K562 (cell line): ENCODE data around the gene TAF5L. TPM values are rescaled to one million over a fixed set of nuclear protein-coding genes. Genes with fewer than 3 reads are reported as not detected.

ENCODE experiments used
- CSDE1 ChIP-seq, 2 experiments: fragments of 450-650 bp; IDR thresholded peaks; 2 replicates each; pipeline ENCODE4 v1.6.1; 2016; ENCODE audit warnings: mild to moderate bottlenecking in 1 of 2
- FOXA1 ChIP-seq: fragments of 450-650 bp; IDR thresholded peaks from 2 replicates; pipeline ENCODE4 v1.6.1; 2016; ENCODE audit warnings: mild to moderate bottlenecking, borderline replicate concordance
- HDAC8 ChIP-seq: fragments of 450-650 bp; IDR thresholded peaks from 2 replicates; pipeline ENCODE4 v1.6.1; 2016; ENCODE audit warnings: mild to moderate bottlenecking, missing genetic modification characterization, moderate library complexity, missing compliant biosample characterization
- HMGXB4 ChIP-seq: sonication (generic); formaldehyde crosslinking; IDR thresholded peaks from 2 replicates; pipeline ENCODE4 v1.8.1; 2023; ENCODE audit warnings: mild to moderate bottlenecking, missing genetic modification reagents
- NBN ChIP-seq: fragments of 450-650 bp; IDR thresholded peaks from 2 replicates; pipeline ENCODE4 v1.6.1; 2016; ENCODE audit warnings: low read depth, mild to moderate bottlenecking
- NONO ChIP-seq, 2 experiments: fragments of 200-400 bp in 1 of 2; fragments of 450-650 bp in 1 of 2; formaldehyde crosslinking in 1 of 2; IDR thresholded peaks; 2 replicates each; pipeline ENCODE4 v1.6.1; 2017; ENCODE audit warnings: low read depth in 2 of 2, mild to moderate bottlenecking in 2 of 2, moderate library complexity in 2 of 2, low read length in 1 of 2
- NR2C2 ChIP-seq, 2 experiments: fragments of 200-800 bp in 1 of 2; sonication (Bioruptor generic) in 1 of 2; sonication (generic) in 1 of 2; formaldehyde crosslinking in 1 of 2; IDR thresholded peaks; 2 replicates each; pipeline versions ENCODE4 v1.6.1 to v1.8.0; 2016 to 2022; ENCODE audit warnings: mild to moderate bottlenecking in 1 of 2, missing compliant biosample characterization in 1 of 2, missing genetic modification characterization in 1 of 2, missing genetic modification reagents in 1 of 2
- POU5F1 ChIP-seq: fragments of 150-350 bp; IDR thresholded peaks from 2 replicates; pipeline ENCODE4 v1.6.1; 2014; ENCODE audit warnings: borderline replicate concordance, low read length, low read depth, mild to moderate bottlenecking; ENCODE audit not compliant: partially characterized antibody
- REST ChIP-seq, 2 experiments: fragments of 450-650 bp; formaldehyde crosslinking in 1 of 2; IDR thresholded peaks; 2 replicates each; pipeline versions ENCODE4 v1.4.0 to v1.6.1; 2014 to 2020; ENCODE audit warnings: mild to moderate bottlenecking in 2 of 2, borderline replicate concordance in 1 of 2, low read depth in 1 of 2
- SRSF9 ChIP-seq: fragments of 200-400 bp; formaldehyde crosslinking; IDR thresholded peaks from 2 replicates; pipeline ENCODE4 v1.6.1; 2017; ENCODE audit warnings: low read depth, low read length, borderline replicate concordance
- TEAD4 ChIP-seq, 2 experiments: sonication (generic) in 1 of 2; formaldehyde crosslinking in 1 of 2; IDR thresholded peaks; 2 replicates each; pipeline versions ENCODE4 v1.6.1 to v1.8.0; 2012 to 2022; ENCODE audit warnings: borderline replicate concordance in 1 of 2, inconsistent platforms in 1 of 2, low read length in 1 of 2, mild to moderate bottlenecking in 1 of 2, missing genetic modification reagents in 1 of 2
- ZBTB7A ChIP-seq: IDR thresholded peaks from 2 replicates; pipeline ENCODE4 v1.6.1; 2011; ENCODE audit warnings: low read depth, mild to moderate bottlenecking, low read length, moderate library complexity, borderline replicate concordance; ENCODE audit not compliant: control insufficient read depth
- ZNF175 ChIP-seq: fragments of 200-800 bp; sonication (Bioruptor generic); IDR thresholded peaks from 2 replicates; pipeline ENCODE4 v1.6.1; 2016; ENCODE audit warnings: low read depth, mild to moderate bottlenecking, missing genetic modification characterization, missing compliant biosample characterization
- ZNF316 ChIP-seq: fragments of 450-650 bp; IDR thresholded peaks from 2 replicates; pipeline ENCODE4 v1.6.1; 2016
- ZNF696 ChIP-seq: fragments of 250-450 bp; sonication (Bioruptor Pico); conservative IDR thresholded peaks from 2 replicates; pipeline ENCODE4 v1.4.0; 2020; ENCODE audit warnings: mild to moderate bottlenecking, moderate library complexity
- polyA plus RNA-seq, 8 experiments: library from polyadenylated mRNA; depleted of rRNA in 4 of 8; stranded (reverse) in 5 of 8; unstranded in 3 of 8; fragments of >200 nt; fragmentation: Nextera tagmentation in 2 of 8; fragmentation: Illumina TruSeq in 1 of 8; extraction: Ambion mirVana in 2 of 8; extraction: Trizol in 1 of 8; gene quantifications; 2 replicates each; pipeline versions ENCODE4 v1.2.1 to v1.2.3, GENCODE V29; 2011 to 2014; ENCODE audit warnings: inconsistent platforms in 1 of 8, missing spikeins in 1 of 8
- total RNA-seq, 7 experiments: library from RNA; depleted of rRNA in 6 of 7; stranded (reverse); fragments of >200 nt in 6 of 7; fragmentation: Illumina TruSeq in 2 of 7; extraction: Trizol in 2 of 7; gene quantifications; 2 replicates each; pipeline versions ENCODE4 v1.2.1 to v1.2.3, GENCODE V29; 2011 to 2021; ENCODE audit warnings: low replicate concordance in 1 of 7

The TAF5L gene
- total and polyA plus RNA-seq, 9 of the 15 experiments (the other 6 are each of a cell fraction or from before 2014, with no cell fraction given): 2.2 to 34.2 (median 23.3) TPM

DNA sequence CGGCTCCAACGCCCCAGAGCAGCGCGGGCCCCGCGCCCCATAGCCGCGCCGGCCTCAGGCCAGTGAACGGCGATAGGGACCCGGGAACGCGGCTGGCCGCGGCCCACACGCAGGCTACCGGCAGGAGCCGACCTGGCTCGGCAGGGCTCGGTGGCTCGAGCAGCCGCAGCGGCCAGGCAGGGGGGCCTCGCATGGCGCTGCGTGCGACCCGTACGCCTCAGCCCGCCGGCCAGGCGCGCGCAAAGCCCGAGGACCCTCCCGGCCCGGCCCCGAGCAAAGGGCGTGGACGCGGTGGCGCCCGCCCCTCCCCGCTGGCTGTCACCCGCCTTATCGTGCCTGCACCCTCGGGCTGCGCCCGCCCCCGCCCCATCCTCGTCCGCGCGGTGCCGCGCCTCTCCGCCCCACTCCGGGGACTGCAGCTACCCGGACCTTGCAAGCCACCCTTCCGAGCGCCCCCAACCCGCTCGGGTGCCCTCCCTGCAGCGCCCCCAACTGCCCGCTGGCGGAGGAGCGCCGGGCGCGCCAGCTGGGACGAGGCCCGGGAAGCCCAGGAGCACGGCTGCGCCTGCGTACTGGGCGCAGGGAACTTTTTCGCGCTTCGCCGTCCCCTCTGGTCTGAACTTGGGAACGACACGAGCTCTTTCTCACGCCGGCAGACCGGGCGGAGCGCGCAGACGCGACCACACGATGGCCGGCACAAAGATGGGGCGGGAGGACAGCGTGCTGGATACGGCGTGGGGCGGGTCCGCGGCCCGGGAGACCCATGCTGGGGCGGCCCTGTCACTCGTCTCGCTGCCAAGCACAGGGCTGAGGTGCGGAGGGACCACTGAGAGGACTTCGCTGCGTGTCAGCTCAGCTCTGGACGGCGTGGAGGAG lies 67.2 kb downstream of the TAF5L start, which contains the start of gene ABCB10 (continued):
- peak; percentile 89 for TF ChIP-seq REST (IDR thresholded peaks at IDR 0.05; ENCODE audit: borderline replicate concordance)
- no peak; the same call in 1 of the 2 replicates for TF ChIP-seq REST (CRISPR knock-in tag; IDR thresholded peaks at IDR 0.05; ENCODE audit: low read depth)
- no peak for TF ChIP-seq ZNF175 (CRISPR knock-in tag)
- no peak for TF ChIP-seq ZNF696 (CRISPR knock-in tag)
- peak; percentile 98 for TF ChIP-seq ZBTB7A
- no peak for TF ChIP-seq CSDE1 (IDR thresholded peaks at IDR 0.05)
- 0 out of 2 replicates have a peak, but pooled peaks have one; percentile 35 for TF ChIP-seq HDAC8 (tag)
- TF ChIP-seq NR2C2 (CRISPR knock-in tag; IDR thresholded peaks at IDR 0.05): peak; percentile 67; the same call in 1 of the 2 replicates
- TF ChIP-seq NR2C2 (tag; IDR thresholded peaks at IDR 0.05): peak; percentile 53; the same call in 1 of the 2 replicates
- TF ChIP-seq FOXA1: no peak
- TF ChIP-seq HMGXB4 (CRISPR knock-in tag): peak; percentile 27; the same call in 1 of the 2 replicates
- no peak for TF ChIP-seq SRSF9
- no peak for TF ChIP-seq ZNF316
- no peak; the same call in 1 of the 2 replicates for TF ChIP-seq TEAD4 (IDR thresholded peaks at IDR 0.05; ENCODE audit: low read length)
- no peak for TF ChIP-seq TEAD4 (CRISPR knock-in tag; IDR thresholded peaks at IDR 0.05; ENCODE audit: borderline replicate concordance)
- no peak for TF ChIP-seq POU5F1
- peak; percentile 45; the same call in 1 of the 2 replicates for TF ChIP-seq NBN
- TF ChIP-seq NONO (IDR thresholded peaks at IDR 0.05; ENCODE audit: low read depth in 2 of 2, low read length in 1 of 2): peak; percentile 59 to 69
